GM23338 (cell line): ENCODE data around the gene FOXR1. TPM values are rescaled to one million over a fixed set of nuclear protein-coding genes. Genes with fewer than 3 reads are reported as not detected.
"Not testable (repeated sequence)": the region's sequence is repeated elsewhere in the genome, so short reads cannot be mapped to it uniquely, and the experiment has no call there.

Experiments used
- ATAC-seq: fragments of 200-7000 bp; cut with Tn5 transposase; 3 replicates; pipeline ENCODE4 v1.9.1; 2020
- DNase-seq: peaks from one replicate; pipeline ENCODE4 v3.0.0-alpha.2; 2015; ENCODE audit warnings: low spot score
- H2AFZ ChIP-seq: fragments of 200-600 bp; sonication (generic); 2 replicates; pipeline ENCODE4 v1.8.0; 2016; ENCODE audit warnings: antibody characterized with exemption, mild to moderate bottlenecking, moderate library complexity
- H3F3A ChIP-seq: fragments of 200-600 bp; sonication (generic); replicated peaks from 2 replicates; pipeline ENCODE4 v1.8.0; 2017; ENCODE audit warnings: antibody characterized with exemption, mixed run types, low read depth
- H3K27ac ChIP-seq: fragments of 200-600 bp; sonication (generic); 2 replicates; pipeline ENCODE4 v1.6.1; 2016; ENCODE audit warnings: low read depth
- H3K27me3 ChIP-seq: fragments of 200-600 bp; sonication (generic); 2 replicates; pipeline ENCODE4 v1.8.0; 2016; ENCODE audit warnings: mild to moderate bottlenecking, mixed run types, moderate library complexity; ENCODE audit not compliant: insufficient read depth
- H3K36me3 ChIP-seq: fragments of 200-600 bp; sonication (generic); 2 replicates; pipeline ENCODE4 v1.8.0; 2016; ENCODE audit warnings: mild to moderate bottlenecking; ENCODE audit not compliant: insufficient read depth
- H3K4me1 ChIP-seq: fragments of 200-600 bp; sonication (generic); 2 replicates; pipeline ENCODE4 v1.8.0; 2016; ENCODE audit warnings: mild to moderate bottlenecking, moderate library complexity; ENCODE audit not compliant: insufficient read depth
- H3K4me2 ChIP-seq: fragments of 200-600 bp; sonication (generic); 2 replicates; pipeline ENCODE4 v1.7.1; 2017; ENCODE audit warnings: mixed run types
- H3K4me3 ChIP-seq: fragments of 200-600 bp; sonication (generic); 2 replicates; pipeline ENCODE4 v1.6.1; 2016; ENCODE audit warnings: mixed run types
- H3K79me2 ChIP-seq: fragments of 200-600 bp; sonication (generic); replicated peaks from 2 replicates; pipeline ENCODE4 v1.8.0; 2017; ENCODE audit warnings: mild to moderate bottlenecking; ENCODE audit not compliant: insufficient read depth
- H3K9me2 ChIP-seq: fragments of 200-600 bp; sonication (generic); 2 replicates; pipeline ENCODE4 v1.8.0; 2017; ENCODE audit not compliant: insufficient read depth
- H4K20me1 ChIP-seq: fragments of 200-600 bp; sonication (generic); replicated peaks from 2 replicates; pipeline ENCODE4 v1.8.0; 2017; ENCODE audit warnings: mild to moderate bottlenecking; ENCODE audit not compliant: insufficient read depth
- H3K27ac Mint-ChIP-seq: 2 replicates; pipeline ENCODE4 v1.8.0; 2020; ENCODE audit warnings: inconsistent platforms, mild to moderate bottlenecking, moderate library complexity, mixed read lengths
- H3K27me3 Mint-ChIP-seq: 3 replicates; pipeline ENCODE4 v1.8.0; 2022; ENCODE audit warnings: low read depth, mild to moderate bottlenecking, moderate library complexity, mixed read lengths, inconsistent platforms; ENCODE audit not compliant: insufficient read depth, poor library complexity
- H3K36me3 Mint-ChIP-seq: 3 replicates; pipeline ENCODE4 v1.8.0; 2021; ENCODE audit warnings: low read depth, mild to moderate bottlenecking, inconsistent platforms, moderate library complexity, mixed read lengths
- H3K4me1 Mint-ChIP-seq: 3 replicates; pipeline ENCODE4 v1.8.0; 2020; ENCODE audit warnings: mild to moderate bottlenecking, inconsistent platforms, mixed read lengths
- H3K4me3 Mint-ChIP-seq: 3 replicates; pipeline ENCODE4 v1.8.0; 2021; ENCODE audit warnings: moderate library complexity, mild to moderate bottlenecking, inconsistent platforms, mixed read lengths
- H3K9me3 Mint-ChIP-seq: 3 replicates; pipeline ENCODE4 v1.8.0; 2020; ENCODE audit warnings: moderate library complexity, mild to moderate bottlenecking, inconsistent platforms, mixed read lengths
- CREB1 ChIP-seq: fragments of 250-450 bp; sonication (Bioruptor Pico); IDR thresholded peaks from 2 replicates; pipeline ENCODE4 v1.5.0; 2020; ENCODE audit warnings: low read depth, mild to moderate bottlenecking, moderate library complexity
- EZH2 ChIP-seq: fragments of 200-600 bp; sonication (generic); IDR thresholded peaks from one replicate; pipeline ENCODE4 v1.8.0; 2017; ENCODE audit warnings: antibody characterized with exemption, mild to moderate bottlenecking, low read depth; ENCODE audit not compliant: unreplicated experiment
- POLR2AphosphoS5 ChIP-seq: IDR thresholded peaks from 2 replicates; pipeline ENCODE4 v1.6.1; 2016; ENCODE audit warnings: antibody characterized with exemption, low read depth
- ZNF114 ChIP-seq: fragments of 250-450 bp; sonication (Bioruptor Pico); IDR thresholded peaks from 2 replicates; pipeline ENCODE4 v1.5.0; 2020; ENCODE audit warnings: mild to moderate bottlenecking, moderate library complexity
- ZNF331 ChIP-seq: fragments of 250-450 bp; sonication (Bioruptor Pico); IDR thresholded peaks from 2 replicates; pipeline ENCODE4 v1.5.0; 2020; ENCODE audit warnings: low read depth, mild to moderate bottlenecking, moderate library complexity
- polyA plus RNA-seq: library from polyadenylated mRNA; unstranded; fragments of >200 nt; fragmentation: Nextera tagmentation; extraction: Ambion mirVana; gene quantifications from 2 replicates; pipeline ENCODE4 v1.2.1, GENCODE V29; 2016
- total RNA-seq: library from RNA; depleted of rRNA; stranded (reverse); fragments of >200 nt; shearing (Covaris generic); gene quantifications from 2 replicates; pipeline ENCODE4 v1.2.3, GENCODE V29; 2014
- TF ChIP-seq, protein P1 (sequence below): IDR thresholded peaks from one replicate; pipeline ENCODE4 v1.6.1; 2018; ENCODE audit warnings: antibody characterized with exemption; ENCODE audit not compliant: unreplicated experiment
- TF ChIP-seq, protein P2 (sequence below): IDR thresholded peaks from 2 replicates; pipeline ENCODE4 v1.6.1; 2016; ENCODE audit warnings: antibody characterized with exemption
- TF ChIP-seq, protein P3 (sequence below), 2 experiments: fragments of 200-600 bp in 1 of 2; sonication (generic) in 1 of 2; conservative IDR thresholded peaks; 2 replicates each; pipeline versions ENCODE4 v1.5.1 to v1.6.1; 2016 to 2017; ENCODE audit warnings: antibody characterized with exemption in 2 of 2, low read depth in 2 of 2, mild to moderate bottlenecking in 2 of 2, moderate library complexity in 1 of 2

Gene FOXR1
- total and polyA plus RNA-seq, 2 experiments from 2014 or later = not detected

DNA sequence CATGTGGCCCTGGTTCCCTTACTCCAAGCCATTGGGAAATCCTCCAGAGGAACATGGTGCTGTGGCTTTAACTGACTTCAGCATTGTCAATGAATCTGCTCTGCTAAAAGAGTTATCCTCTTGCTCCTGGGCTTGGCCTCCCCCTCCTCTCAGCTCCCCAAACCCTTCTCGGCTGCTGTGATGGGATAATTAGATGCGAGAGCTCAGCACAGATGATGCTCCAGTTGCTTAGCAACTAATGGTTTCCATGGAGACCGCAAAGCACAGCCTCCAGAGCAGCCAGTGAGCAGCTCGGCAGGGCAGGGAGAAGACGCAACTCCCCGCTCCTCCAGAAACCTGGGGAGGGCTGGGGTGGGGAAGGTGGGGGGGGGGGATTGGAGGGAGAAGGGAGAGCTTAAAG lies 18.3 kb upstream of the FOXR1 start (continued):
- TF ChIP-seq, protein P1, sequence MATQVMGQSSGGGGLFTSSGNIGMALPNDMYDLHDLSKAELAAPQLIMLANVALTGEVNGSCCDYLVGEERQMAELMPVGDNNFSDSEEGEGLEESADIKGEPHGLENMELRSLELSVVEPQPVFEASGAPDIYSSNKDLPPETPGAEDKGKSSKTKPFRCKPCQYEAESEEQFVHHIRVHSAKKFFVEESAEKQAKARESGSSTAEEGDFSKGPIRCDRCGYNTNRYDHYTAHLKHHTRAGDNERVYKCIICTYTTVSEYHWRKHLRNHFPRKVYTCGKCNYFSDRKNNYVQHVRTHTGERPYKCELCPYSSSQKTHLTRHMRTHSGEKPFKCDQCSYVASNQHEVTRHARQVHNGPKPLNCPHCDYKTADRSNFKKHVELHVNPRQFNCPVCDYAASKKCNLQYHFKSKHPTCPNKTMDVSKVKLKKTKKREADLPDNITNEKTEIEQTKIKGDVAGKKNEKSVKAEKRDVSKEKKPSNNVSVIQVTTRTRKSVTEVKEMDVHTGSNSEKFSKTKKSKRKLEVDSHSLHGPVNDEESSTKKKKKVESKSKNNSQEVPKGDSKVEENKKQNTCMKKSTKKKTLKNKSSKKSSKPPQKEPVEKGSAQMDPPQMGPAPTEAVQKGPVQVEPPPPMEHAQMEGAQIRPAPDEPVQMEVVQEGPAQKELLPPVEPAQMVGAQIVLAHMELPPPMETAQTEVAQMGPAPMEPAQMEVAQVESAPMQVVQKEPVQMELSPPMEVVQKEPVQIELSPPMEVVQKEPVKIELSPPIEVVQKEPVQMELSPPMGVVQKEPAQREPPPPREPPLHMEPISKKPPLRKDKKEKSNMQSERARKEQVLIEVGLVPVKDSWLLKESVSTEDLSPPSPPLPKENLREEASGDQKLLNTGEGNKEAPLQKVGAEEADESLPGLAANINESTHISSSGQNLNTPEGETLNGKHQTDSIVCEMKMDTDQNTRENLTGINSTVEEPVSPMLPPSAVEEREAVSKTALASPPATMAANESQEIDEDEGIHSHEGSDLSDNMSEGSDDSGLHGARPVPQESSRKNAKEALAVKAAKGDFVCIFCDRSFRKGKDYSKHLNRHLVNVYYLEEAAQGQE = no peak
- no peak for TF ChIP-seq EZH2
- TF ChIP-seq, protein P2, sequence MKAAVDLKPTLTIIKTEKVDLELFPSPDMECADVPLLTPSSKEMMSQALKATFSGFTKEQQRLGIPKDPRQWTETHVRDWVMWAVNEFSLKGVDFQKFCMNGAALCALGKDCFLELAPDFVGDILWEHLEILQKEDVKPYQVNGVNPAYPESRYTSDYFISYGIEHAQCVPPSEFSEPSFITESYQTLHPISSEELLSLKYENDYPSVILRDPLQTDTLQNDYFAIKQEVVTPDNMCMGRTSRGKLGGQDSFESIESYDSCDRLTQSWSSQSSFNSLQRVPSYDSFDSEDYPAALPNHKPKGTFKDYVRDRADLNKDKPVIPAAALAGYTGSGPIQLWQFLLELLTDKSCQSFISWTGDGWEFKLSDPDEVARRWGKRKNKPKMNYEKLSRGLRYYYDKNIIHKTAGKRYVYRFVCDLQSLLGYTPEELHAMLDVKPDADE = no peak
- no peak for TF ChIP-seq CREB1 (CRISPR knock-in tag)
- no peak for TF ChIP-seq ZNF114
- no peak for TF ChIP-seq ZNF331 (CRISPR knock-in tag)
- no peak for TF ChIP-seq POLR2AphosphoS5

DNA sequence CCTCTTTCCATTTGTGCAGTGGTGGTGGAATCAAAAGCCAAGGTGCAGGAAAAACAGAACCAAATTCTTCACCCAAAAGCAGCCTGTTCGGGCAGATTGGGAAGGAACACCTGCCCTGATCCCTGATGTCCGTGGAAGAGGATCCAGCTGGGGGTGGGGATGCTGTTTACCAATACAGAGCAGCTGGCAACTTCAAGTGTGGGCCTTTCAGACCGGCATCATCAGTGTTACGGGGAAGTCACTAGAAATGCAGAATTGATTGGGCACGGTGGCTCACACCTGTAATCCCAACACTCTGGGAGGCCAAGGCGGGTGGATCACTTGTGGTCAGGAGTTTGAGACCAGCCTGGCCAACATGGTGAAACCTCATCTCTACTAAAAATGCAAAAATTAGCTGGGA lies 17.6 kb upstream of the FOXR1 start:
- not testable (repeated sequence) for H3K36me3 ChIP-seq, H3K4me1 ChIP-seq, H3K9me3 Mint-ChIP-seq, H3K9me2 ChIP-seq, DNase-seq, H3K36me3 Mint-ChIP-seq, H3K4me3 Mint-ChIP-seq, H3K4me3 ChIP-seq, H3K27ac Mint-ChIP-seq, H3K27ac ChIP-seq, H3K4me2 ChIP-seq, H2AFZ ChIP-seq, H3F3A ChIP-seq, ATAC-seq, H3K79me2 ChIP-seq, H4K20me1 ChIP-seq, H3K27me3 ChIP-seq
- Mint-ChIP-seq H3K4me1 (peaks cover 11% of the 10 kb centered on the region), H3K27me3 (peaks cover 15% of the 10 kb centered on the region)

DNA sequence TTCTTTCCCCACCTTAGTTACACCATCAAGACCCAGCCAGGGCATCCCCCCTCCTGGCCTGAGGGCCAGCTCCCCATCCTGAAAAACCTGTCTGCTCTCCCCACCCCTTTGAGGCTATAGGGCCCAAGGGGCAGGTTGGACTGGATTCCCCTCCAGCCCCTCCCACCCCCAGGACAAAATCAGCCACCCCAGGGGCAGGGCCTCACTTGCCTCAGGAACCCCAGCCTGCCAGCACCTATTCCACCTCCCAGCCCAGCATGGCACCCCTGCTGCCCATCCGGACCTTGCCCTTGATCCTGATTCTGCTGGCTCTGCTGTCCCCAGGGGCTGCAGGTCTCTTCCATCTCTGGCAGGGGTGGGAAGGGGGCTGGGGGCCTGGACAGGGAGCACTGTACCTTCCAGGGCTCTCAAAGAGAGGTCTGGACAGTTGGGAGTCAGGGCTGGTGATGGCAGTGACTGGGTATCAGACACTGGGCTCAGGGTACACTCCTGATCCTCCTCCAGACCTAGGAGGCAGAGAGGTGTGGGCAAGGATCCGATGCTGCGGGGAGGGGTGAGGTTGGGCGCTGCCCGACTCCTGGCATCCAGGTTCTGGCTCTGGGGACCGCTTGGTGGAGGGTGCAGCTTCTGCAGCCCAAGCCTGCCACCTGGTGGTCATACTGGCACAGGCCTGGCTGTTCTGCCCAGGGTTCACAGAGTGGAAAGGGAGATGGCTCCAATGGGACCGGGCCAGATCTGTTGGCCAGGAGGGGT lies 15.3 kb upstream of the FOXR1 start, which contains the start of gene UPK2:
UPK2 (plus strand) TSS at position 205 of the 753 bp plus-strand sequence; CDS start at position 258, 53 bp downstream.
- peak; percentile 96 for ATAC-seq
- no peaks in the 10 kb centered on the region for H3K36me3 Mint-ChIP-seq
- H3K27me3 Mint-ChIP-seq = peaks cover 18% of the 10 kb centered on the region
- no peak within 1 kb of the TSS for H3K27ac Mint-ChIP-seq
- Histone ChIP-seq H3K27ac (no peak within 1 kb of the TSS), H4K20me1 (no peaks in the 10 kb centered on the region), H3F3A (no peaks in the 10 kb centered on the region), H3K9me2 (no peaks in the 10 kb centered on the region), H2AFZ (no peak within 1 kb of the TSS; the same call in 1 of the 2 replicates), H3K4me2 (no peak within 1 kb of the TSS), H3K79me2 (no peaks in the 10 kb centered on the region), H3K36me3 (no peaks in the 10 kb centered on the region), H3K4me3 (no peak within 1 kb of the TSS), H3K4me1 (no peaks in the 10 kb centered on the region), H3K27me3 (no peaks in the 10 kb centered on the region)
- DNase-seq = peak; percentile 94
- TF ChIP-seq, protein P3, sequence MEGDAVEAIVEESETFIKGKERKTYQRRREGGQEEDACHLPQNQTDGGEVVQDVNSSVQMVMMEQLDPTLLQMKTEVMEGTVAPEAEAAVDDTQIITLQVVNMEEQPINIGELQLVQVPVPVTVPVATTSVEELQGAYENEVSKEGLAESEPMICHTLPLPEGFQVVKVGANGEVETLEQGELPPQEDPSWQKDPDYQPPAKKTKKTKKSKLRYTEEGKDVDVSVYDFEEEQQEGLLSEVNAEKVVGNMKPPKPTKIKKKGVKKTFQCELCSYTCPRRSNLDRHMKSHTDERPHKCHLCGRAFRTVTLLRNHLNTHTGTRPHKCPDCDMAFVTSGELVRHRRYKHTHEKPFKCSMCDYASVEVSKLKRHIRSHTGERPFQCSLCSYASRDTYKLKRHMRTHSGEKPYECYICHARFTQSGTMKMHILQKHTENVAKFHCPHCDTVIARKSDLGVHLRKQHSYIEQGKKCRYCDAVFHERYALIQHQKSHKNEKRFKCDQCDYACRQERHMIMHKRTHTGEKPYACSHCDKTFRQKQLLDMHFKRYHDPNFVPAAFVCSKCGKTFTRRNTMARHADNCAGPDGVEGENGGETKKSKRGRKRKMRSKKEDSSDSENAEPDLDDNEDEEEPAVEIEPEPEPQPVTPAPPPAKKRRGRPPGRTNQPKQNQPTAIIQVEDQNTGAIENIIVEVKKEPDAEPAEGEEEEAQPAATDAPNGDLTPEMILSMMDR (conservative IDR thresholded peaks at IDR 0.05; ENCODE audit: low read depth in 2 of 2) = peak; percentile 90 to 99
- TF ChIP-seq POLR2AphosphoS5 = no peak
- H3K9me3 Mint-ChIP-seq = no peaks in the 10 kb centered on the region
- no peak within 1 kb of the TSS; the same call in 2 of the 3 replicates for H3K4me3 Mint-ChIP-seq
- peaks cover 11% of the 10 kb centered on the region for H3K4me1 Mint-ChIP-seq
